ENCODE data around the gene AHNAK.
A peak's percentile ranks its signal among the peaks of the same experiment; 100 is the strongest.

Gene AHNAK

GRCh38 chr11:62432695-62433094 is 113.9 kb downstream of the AHNAK start:
- no peak for DNase-seq

DNA sequence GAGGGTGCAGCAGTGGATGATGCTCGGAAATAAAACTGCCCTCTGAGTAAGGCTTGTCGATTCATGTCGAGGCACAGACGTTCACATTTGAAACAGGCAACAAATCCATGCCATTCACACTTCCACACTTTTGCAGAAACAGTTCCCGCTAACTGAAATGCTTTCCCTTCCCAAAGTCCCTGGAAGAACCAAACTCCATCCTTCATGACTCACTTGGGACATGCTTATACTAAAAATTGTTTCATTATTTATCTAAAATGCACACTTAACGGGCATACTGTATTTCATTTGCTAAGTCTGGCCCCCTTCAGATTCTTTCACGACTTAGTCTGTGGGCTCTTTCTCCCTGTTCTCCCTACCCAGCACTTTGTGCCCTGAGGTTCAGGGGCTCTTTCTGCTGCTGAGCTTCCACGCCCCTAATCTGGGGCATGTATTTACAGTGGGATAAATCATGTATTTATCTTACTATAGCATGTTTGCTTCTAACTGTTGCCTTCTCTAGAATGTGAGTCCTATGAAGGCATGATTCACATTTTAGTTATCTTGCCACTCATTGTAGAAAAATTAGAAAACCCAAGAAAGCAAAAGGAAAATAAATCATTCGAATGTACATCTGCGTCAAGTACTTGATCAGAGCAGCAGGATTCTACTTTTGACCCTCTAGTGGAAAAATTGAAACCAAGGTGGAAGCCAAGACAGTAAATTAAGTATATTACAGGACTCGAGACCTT is 115.3 kb downstream of the AHNAK start:
- no peak for DNase-seq

DNA sequence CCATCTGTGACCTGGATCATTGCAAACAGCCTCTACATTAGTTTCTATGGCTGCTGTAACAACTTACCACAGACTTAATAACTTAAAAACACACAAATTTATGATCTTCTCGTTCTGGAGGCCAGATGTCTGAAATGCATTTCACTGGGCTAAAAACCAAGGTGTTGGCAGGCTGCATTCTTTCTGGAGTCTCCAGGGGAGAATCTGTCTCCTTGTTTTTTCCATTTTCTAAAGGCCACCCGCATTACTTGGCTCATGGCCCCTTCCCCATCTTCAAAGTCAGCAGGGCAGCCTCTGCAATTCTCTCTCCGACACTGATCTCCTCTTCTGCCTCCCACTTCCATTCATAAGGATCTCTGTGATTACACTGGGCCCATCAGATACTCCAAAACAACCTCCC is 116.2 kb downstream of the AHNAK start:
- no peak for DNase-seq

DNA sequence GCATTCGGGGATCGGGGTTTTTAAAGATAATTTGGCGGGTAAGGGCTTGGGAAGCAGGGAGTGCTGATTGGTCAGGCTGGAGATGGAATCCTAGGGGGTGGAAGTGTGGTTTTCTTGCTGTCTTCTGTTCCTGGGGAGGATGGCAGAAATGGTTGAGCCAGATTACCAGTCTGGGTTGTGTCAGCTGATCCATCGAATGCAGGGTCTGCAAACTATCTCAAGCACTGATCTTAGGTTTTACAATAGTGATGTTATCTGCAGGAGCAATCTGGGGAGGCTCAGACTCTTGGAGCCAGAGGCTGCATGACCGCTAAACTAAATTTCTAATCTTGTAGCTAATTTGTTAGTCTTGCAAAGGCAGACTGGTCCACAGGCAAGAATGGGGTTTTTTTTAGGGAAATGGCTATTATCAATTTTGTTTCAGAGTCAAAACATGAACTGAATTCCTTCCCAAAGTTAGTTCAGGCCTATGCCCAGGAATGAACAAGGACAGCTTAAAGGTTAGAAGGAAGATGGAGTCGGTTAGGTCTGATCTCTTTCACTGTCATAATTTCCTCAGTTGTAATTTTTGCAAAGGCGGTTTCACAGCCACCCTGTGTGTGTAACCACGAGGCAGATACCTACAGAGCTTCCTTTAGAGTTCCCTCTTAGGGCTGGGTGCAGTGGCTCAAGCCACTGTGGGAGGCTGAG is 117.6 kb downstream of the AHNAK start:
- DNase-seq = peak in 1 of 5 experiments; percentile 40

DNA sequence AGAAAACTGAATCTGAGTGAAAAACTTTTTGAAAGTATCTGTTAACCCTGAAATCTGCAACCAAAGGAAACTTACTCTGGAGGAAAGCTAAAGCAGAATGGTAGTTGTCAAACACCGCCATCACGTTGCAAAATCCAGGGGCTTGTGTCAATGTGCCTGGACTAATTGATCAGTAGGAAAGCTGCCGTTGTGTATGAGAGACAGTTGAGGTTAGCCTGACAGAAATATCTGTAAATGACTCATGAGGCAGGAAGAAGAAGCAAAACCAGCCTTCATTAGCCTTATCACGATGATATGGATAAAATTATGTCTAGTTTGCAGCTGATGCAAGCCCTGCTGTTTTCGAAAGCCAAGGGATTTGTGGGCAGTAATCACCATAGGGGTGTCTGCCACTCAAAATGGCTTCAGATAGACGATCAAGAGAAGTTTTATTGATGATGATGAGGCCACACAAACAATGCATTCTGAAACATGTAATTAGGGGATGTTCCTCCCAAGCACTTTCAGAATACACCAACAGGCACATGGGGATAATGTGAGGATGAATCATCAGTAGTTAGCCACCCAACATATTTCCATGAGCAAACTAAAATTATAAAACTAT is 118.9 kb downstream of the AHNAK start:
- peak in 1 of 5 experiments; percentile 89 for DNase-seq

- DNase-seq = no peak
Observed at GRCh38 chr11:62423012-62423411, 123.6 kb downstream of the AHNAK start.

GRCh38 chr11:62421996-62422395 is 124.6 kb downstream of the AHNAK start:
- DNase-seq = no peak

DNA sequence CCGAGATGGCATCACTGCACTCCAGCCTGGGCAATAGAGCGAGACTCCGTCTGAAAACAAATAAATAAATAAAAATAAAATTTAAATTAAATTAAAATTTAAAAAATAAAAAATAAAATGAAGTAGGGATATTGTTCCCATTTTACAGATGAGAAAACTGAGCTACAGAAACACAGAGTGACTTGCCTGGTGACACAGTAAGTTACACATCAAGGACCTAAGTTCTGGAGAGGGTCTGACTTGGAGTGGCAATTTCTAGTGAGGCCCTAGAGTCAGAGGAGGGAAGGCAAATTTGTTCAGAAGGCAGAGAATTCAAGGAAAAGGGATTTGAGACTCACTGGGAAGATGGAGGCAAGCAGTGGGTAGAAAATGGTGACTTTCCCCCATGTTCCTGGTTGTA is 125.7 kb downstream of the AHNAK start:
- no peak for DNase-seq

DNA sequence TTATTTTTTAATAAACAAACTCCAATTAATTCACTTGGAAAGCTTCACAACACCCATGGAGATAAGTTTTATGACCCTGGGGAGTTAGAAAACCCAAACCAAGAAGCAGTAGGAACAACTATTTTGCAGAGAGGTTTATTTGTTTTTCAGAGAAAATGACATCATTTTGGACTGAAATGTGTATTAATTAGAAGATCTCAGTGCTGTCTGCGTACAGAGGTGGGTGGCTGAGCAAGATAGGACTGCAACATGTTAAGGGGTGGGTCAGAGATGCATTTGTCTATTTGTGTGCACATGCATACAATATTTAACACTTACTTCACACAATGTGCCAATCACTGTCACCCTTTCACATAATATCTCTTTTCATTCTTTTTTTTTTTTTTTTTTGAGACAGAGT is 126.7 kb downstream of the AHNAK start:
- DNase-seq = no peak

GRCh38 chr11:62419314-62419929 is 127.2 kb downstream of the AHNAK start:
- no peak for DNase-seq

GRCh38 chr11:62418733-62419132 is 127.9 kb downstream of the AHNAK start, which contains the start of gene SCGB1A1:
Gene SCGB1A1, plus strand, starts transcription at chr11:62419033. Its CDS starts 63 bp downstream, at chr11:62419096.
- no peak for DNase-seq

GRCh38 chr11:62418136-62418535 is 128.5 kb downstream of the AHNAK start:
- no peak for DNase-seq

GRCh38 chr11:62416596-62416995 is 130.0 kb downstream of the AHNAK start:
- no peak for DNase-seq

DNA sequence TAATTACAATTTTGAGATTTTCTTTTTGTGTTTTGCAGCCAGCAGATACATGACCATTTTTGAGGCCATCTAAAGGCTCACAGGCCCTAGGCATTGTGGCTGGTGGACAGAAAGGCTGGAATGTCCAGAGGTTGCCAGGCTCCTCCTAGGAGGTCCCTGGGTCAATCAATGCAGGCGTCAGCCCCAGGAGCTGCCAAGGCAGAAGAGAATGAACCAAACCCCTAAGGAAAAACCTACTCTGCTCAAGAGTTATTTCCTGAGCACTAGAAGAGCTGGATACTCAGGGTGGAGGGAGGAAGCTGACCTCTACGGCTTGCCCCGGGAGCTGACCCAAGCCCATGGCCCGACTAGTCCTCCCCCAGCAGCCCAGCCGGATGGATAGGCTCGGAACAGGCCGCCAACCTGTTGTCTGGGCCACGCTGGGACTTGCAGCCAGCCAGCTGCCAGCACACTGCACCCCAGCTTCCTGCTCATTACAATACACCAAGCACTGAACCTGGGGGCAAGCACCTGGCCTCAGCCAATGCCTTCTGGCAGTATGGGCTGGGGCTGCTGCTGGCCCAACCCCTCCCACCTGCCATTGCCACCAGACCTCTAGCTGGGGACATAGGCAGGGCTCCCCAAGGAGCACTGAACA is 133.4 kb downstream of the AHNAK start:
- no peak for DNase-seq

DNA sequence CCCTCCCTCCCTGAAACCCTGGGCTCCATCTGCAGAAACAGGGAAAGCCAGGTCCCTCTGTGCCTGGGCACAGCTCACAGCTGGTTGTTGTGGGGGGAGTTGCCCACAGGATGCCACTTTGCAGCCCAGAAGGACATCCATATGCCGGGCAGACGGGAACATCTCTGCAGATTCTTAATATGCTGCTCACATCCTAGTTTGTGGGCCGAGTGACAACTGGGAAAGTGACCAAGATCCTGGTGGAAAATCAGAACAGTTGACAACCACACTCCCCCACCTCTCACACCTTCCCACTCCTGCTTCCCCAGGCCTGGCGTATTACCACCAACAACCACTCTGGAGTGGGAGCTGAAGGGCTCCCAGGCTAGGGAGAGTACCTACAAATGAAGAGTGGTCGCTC is 135.1 kb downstream of the AHNAK start:
- no peak for DNase-seq

- DNase-seq = no peak
Observed at GRCh38 chr11:62410972-62411371, 135.6 kb downstream of the AHNAK start.

- no peak for DNase-seq
Observed at GRCh38 chr11:62409831-62410230, 136.8 kb downstream of the AHNAK start.

DNA sequence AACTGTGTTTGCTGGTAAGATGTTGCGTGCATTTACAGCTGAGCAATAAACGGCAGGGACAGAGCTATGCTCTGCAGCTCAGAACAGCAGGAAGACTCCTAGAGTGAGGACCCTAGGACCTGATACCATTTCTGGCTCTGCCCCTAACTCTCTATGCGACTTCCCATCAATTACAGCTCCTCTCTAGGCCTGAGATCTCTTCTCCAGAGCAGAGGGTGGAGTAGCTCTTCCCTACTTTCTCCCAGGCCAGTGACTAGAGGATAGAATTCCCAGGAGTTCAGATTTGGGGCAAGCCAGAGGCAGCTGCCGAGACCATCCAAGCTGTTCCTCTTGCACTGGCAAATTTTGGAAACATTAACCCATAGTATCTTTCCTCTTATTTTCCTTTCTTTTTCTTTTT is 140.6 kb downstream of the AHNAK start:
- DNase-seq = no peak

GRCh38 chr11:62404901-62405300 is 141.7 kb downstream of the AHNAK start:
- no peak for DNase-seq

DNA sequence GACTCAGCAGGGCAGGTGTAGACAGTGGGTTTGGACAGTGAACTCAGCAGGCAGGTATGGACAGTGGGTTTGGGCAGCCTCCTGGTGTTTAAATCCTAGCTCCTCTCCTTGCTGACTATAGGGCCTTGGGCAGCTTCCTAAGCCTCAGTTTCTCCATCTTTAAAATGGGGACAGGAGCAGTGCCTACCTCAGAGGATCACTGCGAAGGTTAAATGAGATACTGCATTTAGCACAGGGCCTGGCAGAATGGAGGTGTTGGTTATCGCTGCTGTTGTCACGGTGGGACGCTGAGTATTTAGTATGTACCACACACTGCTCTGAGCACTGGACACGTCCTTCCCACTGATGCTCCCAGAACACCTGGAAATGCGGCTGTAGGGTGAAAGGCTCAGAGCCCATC is 142.2 kb downstream of the AHNAK start:
- DNase-seq = no peak

GRCh38 chr11:62402960-62403730 is 143.5 kb downstream of the AHNAK start:
- no peak for DNase-seq
